ENCODE results near the gene HOXA10. TPM values are rescaled to one million over a fixed set of nuclear protein-coding genes. Genes with fewer than 3 reads are reported as not detected.

Gene HOXA10
- total and polyA plus RNA-seq, 11 donors: 0.06 to 0.36 (median 0.18) TPM; not detected in 8

GRCh38 chr7:27213433-27214238 is 39.5 kb upstream of the HOXA10 start:
- Histone ChIP-seq H3K4me1 (peaks cover 0 to 22% (median 7%) of the 10 kb centered on the region in 12 donors), H3K36me3 (no peaks in the 10 kb centered on the region), H3K27me3 (peaks cover 45 to 99% (median 74%) of the 10 kb centered on the region in 9 donors), H3K27ac (no peak overlapping the region), H3K4me3 (no peak overlapping the region), H3K9me3 (no peaks in the 10 kb centered on the region)
- ATAC-seq (peak in 1 of 4 donors; percentile 9), DNase-seq (no peak)
- intact Hi-C loops (cut with DNase I): loop anchor here in 8 of 10 donors (5.0 to 10.0 kb wide), 5 partner anchors 361 to 809 kb away; no protein-coding TSS in a partner anchor
- TF ChIP-seq POLR2A (IDR thresholded peaks at IDR 0.05): no peak
- 22 to 40% (median 31%) methylated on average over 30 to 50 of the region's 50 CpGs for WGBS, 4 donors

- intact Hi-C loops (cut with DNase I): loop anchor here in 8 of 10 donors (5.0 to 10.0 kb wide), 5 partner anchors 362 to 810 kb away; no protein-coding TSS in a partner anchor
- Histone ChIP-seq H3K4me3 (no peak overlapping the region), H3K9me3 (no peaks in the 10 kb centered on the region), H3K27me3 (peaks cover 45 to 98% (median 75%) of the 10 kb centered on the region in 9 donors), H3K27ac (no peak overlapping the region), H3K36me3 (no peaks in the 10 kb centered on the region), H3K4me1 (peaks cover 0 to 22% (median 7%) of the 10 kb centered on the region in 12 donors)
- ATAC-seq: peak in 1 of 4 donors; percentile 25
- DNase-seq: no peak
- WGBS, 4 donors: 6 to 11% (median 10%) methylated on average over 48 to 52 of the region's 52 CpGs
- TF ChIP-seq CTCF (IDR thresholded peaks at IDR 0.05) (no peak), POLR2A (IDR thresholded peaks at IDR 0.05) (no peak)
Observed at GRCh38 chr7:27212497-27213432, 38.6 kb upstream of the HOXA10 start.

DNA sequence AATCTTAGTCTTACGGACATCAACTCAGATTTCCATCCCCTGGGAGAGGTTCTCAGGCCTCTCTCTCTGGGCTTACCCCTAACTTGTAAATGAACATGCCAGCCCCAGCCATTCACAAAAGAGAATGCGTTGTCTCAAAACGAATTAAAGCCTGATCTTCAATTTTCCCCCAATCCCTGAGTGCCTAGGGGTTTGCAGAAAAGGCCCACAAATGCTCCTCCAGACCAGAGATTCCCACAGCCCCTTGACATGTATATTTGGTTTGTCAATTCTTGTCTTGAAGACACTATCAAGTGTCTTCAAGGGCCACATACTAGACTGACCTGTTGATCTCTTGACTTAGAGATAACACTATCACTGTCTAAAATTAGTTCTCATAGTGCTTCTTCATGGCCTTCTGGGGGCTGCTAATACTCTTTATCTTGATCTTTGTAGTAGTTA is 37.7 kb upstream of the HOXA10 start:
- DNase-seq (no peak), ATAC-seq (no peak)
- intact Hi-C loops (cut with DNase I): loop anchor here in 8 of 10 donors (5.0 to 10.0 kb wide), 5 partner anchors 363 to 811 kb away; no protein-coding TSS in a partner anchor

More for the DNA sequence above, 37.7 kb upstream of the HOXA10 start:
- Histone ChIP-seq H3K9me3 (no peaks in the 10 kb centered on the region), H3K27me3 (peaks cover 43 to 98% (median 85%) of the 10 kb centered on the region in 9 donors), H3K4me1 (peaks cover 0 to 22% (median 7%) of the 10 kb centered on the region in 12 donors), H3K36me3 (no peaks in the 10 kb centered on the region), H3K4me3 (no peak overlapping the region), H3K27ac (no peak overlapping the region)
- WGBS, 4 donors: 21 to 39% (median 26%) methylated on average over 3 of the region's 3 CpGs
- TF ChIP-seq POLR2A (IDR thresholded peaks at IDR 0.05) (no peak), CTCF (IDR thresholded peaks at IDR 0.05) (no peak)

All from heart left ventricle (tissue), 16 donors.